ES-I3 (cell line): Measurements from ENCODE around the gene TMEM147.
"Not testable (repeated sequence)": the region's sequence is repeated elsewhere in the genome, so short reads cannot be mapped to it uniquely, and the experiment has no call there.

Experiments
- H3K36me3 ChIP-seq: 2 replicates; pipeline ENCODE4 v1.6.1; 2013; ENCODE audit warnings: mild to moderate bottlenecking, low read length, control low read depth, moderate library complexity; ENCODE audit not compliant: insufficient read depth
- H3K4me1 ChIP-seq: 2 replicates; pipeline ENCODE4 v1.6.1; 2013; ENCODE audit warnings: mild to moderate bottlenecking, control low read depth, low read length; ENCODE audit not compliant: insufficient read depth
- H3K9ac ChIP-seq: 2 replicates; pipeline ENCODE4 v1.6.1; 2013; ENCODE audit warnings: low read depth, mild to moderate bottlenecking, low read length, moderate library complexity
- H3K9me3 ChIP-seq: 2 replicates; pipeline ENCODE4 v1.6.1; 2013; ENCODE audit warnings: mild to moderate bottlenecking, low read length, moderate library complexity; ENCODE audit not compliant: control insufficient read depth, insufficient read depth

TMEM147 gene

DNA sequence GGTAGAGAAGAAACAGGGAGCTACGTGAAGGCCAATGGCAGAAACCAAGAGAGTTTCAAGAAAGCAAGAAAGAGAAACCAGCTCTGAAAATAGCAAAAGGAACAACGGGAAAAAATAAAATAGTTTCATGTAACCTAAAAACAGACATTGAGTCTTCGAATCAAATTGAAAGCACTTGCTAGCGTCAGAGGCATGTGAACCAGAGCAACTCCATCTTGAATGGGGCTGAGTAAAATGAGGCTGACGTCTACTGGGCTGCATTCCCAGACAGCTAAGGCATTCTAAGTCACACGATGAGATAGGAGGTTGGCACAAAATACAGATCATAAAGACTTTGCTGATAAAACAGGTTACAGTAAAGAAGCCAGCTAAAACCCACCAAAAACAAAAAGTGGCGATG is 33.3 kb downstream of the TMEM147 start:
- H3K9ac ChIP-seq = no peak overlapping the region
- H3K4me1 ChIP-seq = no peaks in the 10 kb centered on the region
- H3K9me3 ChIP-seq = peaks cover 2% of the 10 kb centered on the region; the same call in 1 of the 2 replicates
- no peaks in the 10 kb centered on the region for H3K36me3 ChIP-seq

DNA sequence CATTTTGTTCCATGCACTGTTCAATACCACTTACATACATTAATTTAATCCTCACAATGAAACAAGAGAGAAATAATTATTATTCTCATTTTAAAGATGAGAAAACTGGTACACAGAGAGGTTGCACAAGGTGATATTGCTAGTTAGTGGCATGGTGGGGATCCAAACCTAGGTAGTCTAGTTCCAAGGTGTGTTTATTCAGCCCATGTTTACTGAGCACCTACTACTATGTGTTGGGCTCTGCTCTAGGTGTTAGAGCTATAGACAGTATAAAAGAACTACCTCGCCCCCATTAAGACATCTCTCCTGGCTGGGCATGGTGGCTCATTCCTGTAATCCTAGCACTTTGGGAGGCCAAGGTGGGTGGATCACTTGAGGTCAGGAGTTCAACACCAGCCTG is 37.3 kb downstream of the TMEM147 start:
- H3K9me3 ChIP-seq = no peaks in the 10 kb centered on the region
- H3K36me3 ChIP-seq = no peaks in the 10 kb centered on the region
- no peak overlapping the region for H3K9ac ChIP-seq

DNA sequence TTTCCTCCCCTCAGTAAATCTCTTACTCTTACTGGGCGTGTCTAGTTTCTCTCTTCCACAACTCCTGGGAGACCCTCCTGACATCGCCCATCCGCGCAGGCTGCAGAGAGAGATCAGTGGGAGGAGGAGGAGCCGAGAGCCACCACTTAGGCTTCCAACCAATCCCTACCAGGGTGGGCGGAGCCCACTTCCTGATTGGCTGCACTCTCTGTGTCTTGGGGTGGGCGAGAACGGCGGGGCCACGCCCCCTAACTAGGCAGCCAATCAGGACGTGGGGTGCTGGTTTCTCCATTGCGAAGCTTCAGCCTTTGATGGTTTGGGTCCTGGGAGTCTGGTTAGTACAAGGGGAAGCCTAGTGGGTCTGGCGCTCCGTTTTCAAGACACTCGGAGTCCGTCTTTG is 40.4 kb downstream of the TMEM147 start, which contains the start of gene PMIS2:
Gene PMIS2 (plus strand): TSS at position 326 of the 400 bp plus-strand sequence. CDS start 87 bp downstream, outside the sequence.
- H3K36me3 ChIP-seq = no peaks in the 10 kb centered on the region
- H3K9ac ChIP-seq = no peak within 1 kb of the TSS; the same call in 1 of the 2 replicates
- no peaks in the 10 kb centered on the region for H3K4me1 ChIP-seq
- H3K9me3 ChIP-seq = no peaks in the 10 kb centered on the region

More for the DNA sequence above, 37.3 kb downstream of the TMEM147 start:
- no peaks in the 10 kb centered on the region for H3K4me1 ChIP-seq

DNA sequence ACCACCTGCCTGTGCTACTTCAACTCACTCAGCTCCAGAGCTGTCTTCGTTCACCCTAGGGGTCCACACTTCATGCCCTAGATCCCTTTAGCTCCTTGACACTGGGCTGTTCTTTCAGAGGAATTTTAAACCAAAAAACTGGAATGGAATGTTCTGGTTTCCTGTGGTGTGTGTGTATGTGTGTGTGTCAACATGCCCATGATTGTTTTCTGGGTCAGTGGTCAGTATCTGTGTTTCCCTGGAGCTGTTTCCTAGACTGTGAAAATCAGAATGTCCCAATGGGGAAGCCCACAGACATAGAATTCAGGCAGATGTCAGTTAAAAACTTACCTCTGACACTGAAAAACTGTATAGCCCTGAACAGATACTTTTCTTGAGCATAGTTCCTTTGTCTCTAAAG is 41.9 kb downstream of the TMEM147 start:
- Histone ChIP-seq H3K4me1 (no peaks in the 10 kb centered on the region), H3K9ac (no peak overlapping the region), H3K36me3 (no peaks in the 10 kb centered on the region), H3K9me3 (no peaks in the 10 kb centered on the region)

DNA sequence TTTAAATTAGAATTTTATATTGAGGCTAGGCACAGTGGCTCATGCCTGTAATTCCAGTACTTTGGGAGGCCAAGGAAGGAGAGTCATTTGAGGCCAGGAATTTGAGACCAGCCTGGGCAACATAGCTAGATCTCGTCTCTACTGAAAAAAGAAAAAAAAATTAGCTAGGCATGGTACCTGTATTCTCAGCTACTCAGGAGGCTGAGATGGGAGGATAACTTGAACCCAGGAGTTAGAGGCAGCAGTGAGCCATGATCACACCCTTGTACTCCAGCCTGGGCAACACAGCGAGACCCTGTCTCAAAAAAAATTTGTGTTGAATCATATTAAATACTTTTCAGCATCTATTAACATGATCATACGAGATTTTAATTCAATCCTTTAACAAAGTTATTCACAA is 45.4 kb downstream of the TMEM147 start:
- H3K9ac ChIP-seq = no peak overlapping the region
- H3K9me3 ChIP-seq = no peaks in the 10 kb centered on the region
- no peaks in the 10 kb centered on the region for H3K4me1 ChIP-seq
- no peaks in the 10 kb centered on the region for H3K36me3 ChIP-seq

DNA sequence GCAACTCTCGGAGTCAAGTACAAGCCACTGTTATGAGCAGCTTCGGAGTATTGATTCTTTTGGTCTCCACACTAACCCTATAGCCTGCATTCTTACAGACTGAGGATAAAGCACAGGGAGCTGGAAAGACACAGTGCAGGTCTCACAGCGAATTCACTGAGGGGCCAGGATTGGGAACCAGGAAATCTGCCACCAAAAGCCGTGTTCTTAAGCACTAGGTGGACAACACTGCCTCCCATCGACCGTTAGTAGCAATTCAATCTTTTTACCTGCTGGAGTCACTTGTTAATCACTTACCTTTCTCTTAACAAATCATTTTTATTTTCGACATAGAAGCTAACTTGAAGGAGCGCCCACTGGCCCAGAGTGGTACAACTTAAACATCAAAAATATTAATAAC is 46.8 kb downstream of the TMEM147 start:
- Histone ChIP-seq H3K36me3 (no peaks in the 10 kb centered on the region), H3K9me3 (no peaks in the 10 kb centered on the region), H3K4me1 (no peaks in the 10 kb centered on the region), H3K9ac (no peak overlapping the region)

DNA sequence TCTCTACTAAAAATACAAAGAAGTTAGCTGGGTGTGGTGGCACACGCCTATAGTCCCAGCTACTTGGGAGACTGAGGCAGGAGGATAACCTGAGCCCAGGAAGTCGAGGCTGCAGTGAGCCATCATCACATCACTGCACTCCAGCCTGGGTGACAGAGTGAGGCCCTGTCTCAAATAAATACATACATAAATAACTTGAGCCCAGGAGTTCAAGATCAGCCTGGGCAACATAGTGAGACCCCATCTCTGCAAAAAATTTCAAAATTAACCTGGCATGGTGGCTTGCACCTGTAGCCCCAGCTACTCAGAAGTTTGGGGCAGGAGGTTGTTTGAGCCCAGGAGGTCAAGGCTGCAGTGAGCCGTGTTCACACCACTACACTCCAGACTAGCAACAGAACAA is 49.6 kb downstream of the TMEM147 start:
- H3K36me3 ChIP-seq, H3K9ac ChIP-seq, H3K4me1 ChIP-seq, H3K9me3 ChIP-seq: not testable (repeated sequence)

DNA sequence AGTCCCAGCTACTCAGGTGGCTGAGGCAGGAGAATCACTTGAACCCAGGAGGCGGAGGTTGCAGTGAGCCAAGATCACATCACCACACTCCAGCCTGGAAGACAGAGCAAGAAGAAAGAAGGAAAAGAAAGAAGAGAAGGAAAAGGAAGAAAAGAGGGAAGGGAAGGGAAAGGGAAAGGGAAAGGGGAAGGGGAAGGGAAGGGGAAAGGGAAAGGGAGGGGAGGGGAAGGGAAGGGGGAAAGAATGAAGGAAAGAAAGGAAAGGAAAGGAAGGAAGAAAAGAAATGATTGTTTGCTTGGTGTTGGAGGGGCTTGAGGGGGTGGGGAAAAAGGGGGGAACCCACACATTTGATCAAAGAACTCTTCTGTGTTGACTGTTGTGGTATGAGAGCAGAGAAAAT is 50.5 kb downstream of the TMEM147 start:
- Histone ChIP-seq H3K36me3 (no peaks in the 10 kb centered on the region), H3K9me3 (no peaks in the 10 kb centered on the region), H3K9ac (no peak overlapping the region), H3K4me1 (no peaks in the 10 kb centered on the region)

DNA sequence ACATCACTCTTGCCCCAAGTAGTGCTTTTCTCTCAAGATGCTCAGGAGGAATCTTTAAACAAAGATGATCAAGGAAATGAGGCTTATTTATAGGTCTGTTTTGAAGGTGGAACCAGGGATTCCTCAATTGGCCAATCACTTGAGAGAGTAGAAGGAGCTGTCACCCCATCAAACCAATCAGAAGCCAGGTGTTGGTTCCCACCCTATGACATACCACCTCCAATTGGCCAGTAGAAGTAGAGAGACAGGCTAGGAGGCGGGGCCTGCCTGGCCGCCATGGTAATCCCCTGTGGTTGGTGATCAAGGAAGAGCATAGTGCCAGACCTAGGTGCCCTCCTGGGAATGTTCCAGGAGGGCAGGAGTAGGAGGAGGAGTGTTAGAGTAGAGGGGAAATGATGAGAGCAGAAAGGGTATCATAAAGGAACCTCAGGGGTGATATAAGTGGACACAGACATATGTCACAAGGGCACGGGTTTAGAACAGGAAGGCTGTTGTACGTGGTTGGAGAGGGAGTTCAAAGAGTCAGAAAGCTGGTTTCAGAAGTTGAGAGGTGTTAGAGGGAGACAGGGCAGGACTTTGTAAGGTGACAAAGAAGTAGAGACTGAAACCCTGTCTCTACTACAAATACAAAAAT is 51.1 kb downstream of the TMEM147 start:
- Histone ChIP-seq H3K9ac (no peak overlapping the region), H3K4me1 (no peaks in the 10 kb centered on the region)

More for the DNA sequence above, 51.1 kb downstream of the TMEM147 start:
- Histone ChIP-seq H3K9me3 (no peaks in the 10 kb centered on the region), H3K36me3 (no peaks in the 10 kb centered on the region)
